HG03354 (cell line): ENCODE measurements around the gene HHATL.

ENCODE experiments used
- ATAC-seq: cut with Tn5 transposase; IDR thresholded peaks from one replicate; pipeline ENCODE4 v1.9.1; 2021; ENCODE audit warnings: mild to moderate bottlenecking; ENCODE audit not compliant: unreplicated experiment, poor library complexity, severe bottlenecking

The HHATL gene

GRCh38 chr3:42686832-42687650 lies 15.6 kb downstream of the HHATL start:
- ATAC-seq: no peak

GRCh38 chr3:42685891-42686820 lies 16.4 kb downstream of the HHATL start:
- no peak for ATAC-seq

- ATAC-seq: no peak
Observed at GRCh38 chr3:42685363-42685881, 17.2 kb downstream of the HHATL start, which contains the start of gene KLHL40. Gene KLHL40, plus strand, starts transcription at chr3:42685537. Its CDS starts 82 bp downstream, at chr3:42685619.

GRCh38 chr3:42684632-42685362 lies 17.8 kb downstream of the HHATL start:
- no peak for ATAC-seq

GRCh38 chr3:42683875-42684598 lies 18.6 kb downstream of the HHATL start:
- no peak for ATAC-seq

GRCh38 chr3:42682301-42683070 lies 20.1 kb downstream of the HHATL start:
- no peak for ATAC-seq

- ATAC-seq: no peak
Observed at GRCh38 chr3:42681361-42682038, 21.1 kb downstream of the HHATL start.

GRCh38 chr3:42680806-42681205 lies 21.8 kb downstream of the HHATL start:
- no peak for ATAC-seq

GRCh38 chr3:42680271-42680670 lies 22.3 kb downstream of the HHATL start:
- ATAC-seq: no peak

- no peak for ATAC-seq
Observed at GRCh38 chr3:42678447-42678846, 24.2 kb downstream of the HHATL start.

- no peak for ATAC-seq
Observed at GRCh38 chr3:42675909-42676308, 26.7 kb downstream of the HHATL start.

GRCh38 chr3:42674146-42674545 lies 28.5 kb downstream of the HHATL start:
- no peak for ATAC-seq

GRCh38 chr3:42673082-42673481 lies 29.5 kb downstream of the HHATL start:
- no peak for ATAC-seq

GRCh38 chr3:42672515-42672914 lies 30.1 kb downstream of the HHATL start:
- ATAC-seq: no peak

- ATAC-seq: no peak
Observed at GRCh38 chr3:42670670-42671069, 31.9 kb downstream of the HHATL start.

- no peak for ATAC-seq
Observed at GRCh38 chr3:42670051-42670576, 32.5 kb downstream of the HHATL start.

- ATAC-seq: no peak
Observed at GRCh38 chr3:42668793-42669217, 33.8 kb downstream of the HHATL start.

GRCh38 chr3:42668413-42668760 lies 34.2 kb downstream of the HHATL start:
- ATAC-seq: no peak
